Astrocyte of the spinal cord (primary cell): Measurements from ENCODE around the gene ATG16L1.

Experiments used
- DNase-seq: peaks from one replicate; pipeline ENCODE4 v3.0.0; 2011; ENCODE audit warnings: low read depth, low spot score
- H3K4me3 ChIP-seq: 2 replicates; pipeline ENCODE4 v1.5.1; 2011; ENCODE audit warnings: low read depth, mild to moderate bottlenecking, low read length, moderate library complexity
- CTCF ChIP-seq: IDR thresholded peaks from 2 replicates; pipeline ENCODE4 v1.5.1; 2012; ENCODE audit warnings: low read depth, mild to moderate bottlenecking, low read length, inconsistent platforms
- in situ Hi-C: cut with HindIII; loops from 2 replicates; pipeline ENCODE4 v1.10.0; 2017; ENCODE audit warnings: low sequenced_read_pairs

ATG16L1 gene

GRCh38 chr2:233244818-233245217 lies 6.7 kb upstream of the ATG16L1 start:
- no peak for TF ChIP-seq CTCF
- no peak overlapping the region for H3K4me3 ChIP-seq
- DNase-seq = no peak
- in situ Hi-C loops = no loop called here

GRCh38 chr2:233245406-233245805 lies 6.1 kb upstream of the ATG16L1 start:
- no peak for DNase-seq
- in situ Hi-C loops = no loop called here
- no peak for TF ChIP-seq CTCF
- H3K4me3 ChIP-seq = no peak overlapping the region

- no peak for DNase-seq
- TF ChIP-seq CTCF = no peak
- no peak overlapping the region for H3K4me3 ChIP-seq
- in situ Hi-C loops = no loop called here
These were observed 4.4 kb upstream of the ATG16L1 start for GRCh38 chr2:233247116-233247515.

GRCh38 chr2:233247744-233248143 lies 3.7 kb upstream of the ATG16L1 start:
- in situ Hi-C loops = no loop called here
- no peak for DNase-seq
- TF ChIP-seq CTCF = no peak
- H3K4me3 ChIP-seq = no peak overlapping the region

- no peak overlapping the region for H3K4me3 ChIP-seq
- TF ChIP-seq CTCF = no peak
- no peak for DNase-seq
- in situ Hi-C loops = no loop called here
These were observed 2.5 kb upstream of the ATG16L1 start for GRCh38 chr2:233248999-233249398.

GRCh38 chr2:233250568-233250967 lies 905 bp upstream of the ATG16L1 start:
- in situ Hi-C loops = no loop called here
- TF ChIP-seq CTCF = no peak
- H3K4me3 ChIP-seq = no peak overlapping the region
- DNase-seq = no peak

GRCh38 chr2:233250985-233251305 lies 528 bp upstream of the ATG16L1 start:
- peak overlapping the region; percentile 14 for H3K4me3 ChIP-seq
- TF ChIP-seq CTCF = no peak
- in situ Hi-C loops = no loop called here
- DNase-seq = no peak
